ENCODE measurements around the gene LMAN1L.

DNA sequence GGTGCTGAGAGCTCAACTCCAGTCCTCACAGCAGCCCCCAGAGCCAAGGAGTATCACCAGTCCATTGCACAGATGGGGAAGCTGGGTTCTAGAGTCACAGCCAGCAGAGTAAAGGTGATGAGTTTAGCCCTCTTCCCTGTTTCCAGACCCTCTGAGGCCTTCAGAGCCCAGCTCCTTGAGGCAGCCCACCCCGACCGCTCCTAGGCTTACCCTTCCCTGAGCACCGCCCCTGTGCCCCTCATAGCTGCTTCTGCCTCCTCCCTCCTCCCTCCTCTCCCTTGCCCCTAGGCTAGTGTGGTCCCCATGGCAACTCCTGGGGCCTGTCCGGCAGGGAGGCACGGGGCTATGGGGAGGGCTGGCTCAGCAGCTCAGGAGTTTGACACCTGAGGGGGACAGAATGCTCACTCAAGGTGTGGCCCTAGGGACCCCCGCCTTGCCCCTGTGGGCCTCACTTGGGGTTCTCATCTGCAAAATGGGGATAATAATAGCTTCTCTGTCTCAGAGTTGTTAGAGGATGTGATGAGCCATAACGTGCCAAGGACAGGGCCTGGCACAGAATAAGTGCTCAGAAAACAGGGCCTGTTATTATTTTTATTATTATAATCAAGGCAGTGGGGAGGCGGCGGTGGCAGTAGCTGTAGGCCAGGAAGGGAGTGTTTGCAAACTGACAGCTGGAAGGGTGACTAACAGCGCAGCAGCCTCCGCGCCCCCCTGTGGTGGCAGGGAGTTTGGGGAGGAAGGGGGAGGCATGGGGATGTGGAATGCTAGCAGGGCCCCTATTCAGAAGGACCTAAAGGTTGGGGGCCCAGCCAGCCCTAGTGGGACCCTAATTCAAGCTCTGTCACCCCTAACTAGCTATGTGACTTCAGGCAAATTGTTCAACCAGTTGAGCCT, 19.3 kb upstream of the LMAN1L start:
- TF ChIP-seq POLR2AphosphoS5 (IDR thresholded peaks at IDR 0.05; ENCODE audit: low read depth, low read length) (no peak), TAF1 (IDR thresholded peaks at IDR 0.05; ENCODE audit: borderline replicate concordance, insufficient read depth, low read length) (no peak), SIN3A (IDR thresholded peaks at IDR 0.05; ENCODE audit: borderline replicate concordance, insufficient read depth, low read length) (no peak), FOXP2 (optimal IDR thresholded peaks at IDR 0.05; ENCODE audit: borderline replicate concordance, extremely low read depth, extremely low read length, insufficient read depth) (no peak)
- TF ChIP-seq, protein P1, sequence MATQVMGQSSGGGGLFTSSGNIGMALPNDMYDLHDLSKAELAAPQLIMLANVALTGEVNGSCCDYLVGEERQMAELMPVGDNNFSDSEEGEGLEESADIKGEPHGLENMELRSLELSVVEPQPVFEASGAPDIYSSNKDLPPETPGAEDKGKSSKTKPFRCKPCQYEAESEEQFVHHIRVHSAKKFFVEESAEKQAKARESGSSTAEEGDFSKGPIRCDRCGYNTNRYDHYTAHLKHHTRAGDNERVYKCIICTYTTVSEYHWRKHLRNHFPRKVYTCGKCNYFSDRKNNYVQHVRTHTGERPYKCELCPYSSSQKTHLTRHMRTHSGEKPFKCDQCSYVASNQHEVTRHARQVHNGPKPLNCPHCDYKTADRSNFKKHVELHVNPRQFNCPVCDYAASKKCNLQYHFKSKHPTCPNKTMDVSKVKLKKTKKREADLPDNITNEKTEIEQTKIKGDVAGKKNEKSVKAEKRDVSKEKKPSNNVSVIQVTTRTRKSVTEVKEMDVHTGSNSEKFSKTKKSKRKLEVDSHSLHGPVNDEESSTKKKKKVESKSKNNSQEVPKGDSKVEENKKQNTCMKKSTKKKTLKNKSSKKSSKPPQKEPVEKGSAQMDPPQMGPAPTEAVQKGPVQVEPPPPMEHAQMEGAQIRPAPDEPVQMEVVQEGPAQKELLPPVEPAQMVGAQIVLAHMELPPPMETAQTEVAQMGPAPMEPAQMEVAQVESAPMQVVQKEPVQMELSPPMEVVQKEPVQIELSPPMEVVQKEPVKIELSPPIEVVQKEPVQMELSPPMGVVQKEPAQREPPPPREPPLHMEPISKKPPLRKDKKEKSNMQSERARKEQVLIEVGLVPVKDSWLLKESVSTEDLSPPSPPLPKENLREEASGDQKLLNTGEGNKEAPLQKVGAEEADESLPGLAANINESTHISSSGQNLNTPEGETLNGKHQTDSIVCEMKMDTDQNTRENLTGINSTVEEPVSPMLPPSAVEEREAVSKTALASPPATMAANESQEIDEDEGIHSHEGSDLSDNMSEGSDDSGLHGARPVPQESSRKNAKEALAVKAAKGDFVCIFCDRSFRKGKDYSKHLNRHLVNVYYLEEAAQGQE (IDR thresholded peaks at IDR 0.05; ENCODE audit: insufficient read depth in 1 of 2, low read depth in 2 of 2, low read length in 2 of 2) = no peak
